ENCODE results near the gene ST7. TPM values are rescaled to one million over a fixed set of nuclear protein-coding genes. Genes with fewer than 3 reads are reported as not detected.

ST7 gene
- total and polyA plus RNA-seq, 2 of the 8 experiments (the other 6 are each of a cell fraction or from before 2014, with no cell fraction given): 16.3 to 18.0 TPM

DNA sequence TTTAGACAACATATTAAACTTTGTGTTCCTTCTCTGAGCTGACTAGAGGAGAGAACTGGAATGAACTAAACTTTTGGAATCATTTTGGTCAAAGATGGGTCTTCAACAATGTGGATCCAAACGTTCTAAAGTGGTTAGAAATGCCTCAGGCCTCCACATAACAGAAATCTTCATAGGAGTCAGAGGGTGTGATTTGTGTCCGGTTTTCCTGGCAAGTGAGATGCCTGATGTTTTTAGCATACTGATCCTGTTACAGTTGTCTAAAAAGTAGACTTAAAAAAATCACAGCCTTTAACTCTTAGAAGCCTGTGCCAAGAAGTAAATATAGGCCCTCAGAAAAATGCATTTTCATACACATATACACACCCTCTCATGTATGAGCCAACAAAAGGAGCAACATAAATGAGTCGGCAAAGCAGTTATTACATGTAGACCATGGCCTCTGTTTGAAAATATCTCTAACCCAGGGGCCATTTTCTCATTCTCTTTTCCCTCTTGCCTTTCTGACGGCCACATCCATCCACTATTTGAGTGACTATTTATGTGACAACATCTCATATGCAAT lies 64.5 kb downstream of the ST7 start:
- H3K18ac ChIP-seq (ENCODE audit: extremely low read depth, low read length): no peak overlapping the region
- H3K4me2 ChIP-seq (ENCODE audit: insufficient read depth in 1 of 2, low read depth in 2 of 2, low read length in 2 of 2): no peak overlapping the region
- POLR2A ChIA-PET (ENCODE audit: partially characterized antibody): no interaction called here
- H3K27me3 ChIP-seq (replicated peaks in 1 of 4; ENCODE audit: control insufficient read depth in 3 of 4, extremely low read depth in 1 of 4, insufficient read depth in 3 of 4, low read length in 3 of 4): no peaks in the 10 kb centered on the region
- H3K9me3 ChIP-seq (ENCODE audit: insufficient read depth in 2 of 2, low read depth in 1 of 2, low read length in 1 of 2): no peaks in the 10 kb centered on the region
- TF ChIP-seq JUND (IDR thresholded peaks at IDR 0.05; ENCODE audit: low read length) (no peak), SIN3A (conservative IDR thresholded peaks at IDR 0.05 in 1 of 2, IDR thresholded peaks at IDR 0.05 in 1 of 2; ENCODE audit: low read depth in 1 of 2, low read length in 2 of 2) (no peak), HDAC2 (IDR thresholded peaks at IDR 0.05; ENCODE audit: borderline replicate concordance in 1 of 2, low read depth in 2 of 2, low read length in 2 of 2) (no peak), HDAC6 (IDR thresholded peaks at IDR 0.05; ENCODE audit: low read depth, low read length) (no peak), YY1 (IDR thresholded peaks at IDR 0.05; ENCODE audit: low read depth, low read length) (no peak), SRF (IDR thresholded peaks at IDR 0.05; ENCODE audit: low read depth, low read length) (no peak)
- TF ChIP-seq, protein P1, sequence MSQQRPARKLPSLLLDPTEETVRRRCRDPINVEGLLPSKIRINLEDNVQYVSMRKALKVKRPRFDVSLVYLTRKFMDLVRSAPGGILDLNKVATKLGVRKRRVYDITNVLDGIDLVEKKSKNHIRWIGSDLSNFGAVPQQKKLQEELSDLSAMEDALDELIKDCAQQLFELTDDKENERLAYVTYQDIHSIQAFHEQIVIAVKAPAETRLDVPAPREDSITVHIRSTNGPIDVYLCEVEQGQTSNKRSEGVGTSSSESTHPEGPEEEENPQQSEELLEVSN (IDR thresholded peaks at IDR 0.05): no peak
- no peak overlapping the region for H3K14ac ChIP-seq (ENCODE audit: insufficient read length)
- 80% methylated on average over 4 of the region's 4 CpGs; no CpG with 5 or more reads in 1 of the 2 experiments for WGBS, 2 experiments (ENCODE audit: extremely low coverage in 1 of 2, insufficient coverage in 1 of 2, insufficient read length in 1 of 2, insufficient replicate concordance in 2 of 2, low coverage in 1 of 2, low lambda C conversion rate in 2 of 2, missing lambda C conversion rate in 1 of 2)
- no peak overlapping the region for H3K23ac ChIP-seq (ENCODE audit: insufficient read length)
- no peak overlapping the region for H3K4me3 ChIP-seq (ENCODE audit: extremely low read depth in 1 of 4, insufficient read depth in 2 of 4, low read depth in 3 of 4, low read length in 4 of 4)
- H2BK15ac ChIP-seq (ENCODE audit: low read length): no peak overlapping the region
- no peak overlapping the region for H4K91ac ChIP-seq (replicated peaks; ENCODE audit: insufficient read length, low read length)
- no peak overlapping the region for H2BK120ac ChIP-seq (replicated peaks; ENCODE audit: low read depth, low read length)
- H4K20me1 ChIP-seq (replicated peaks in 1 of 2; ENCODE audit: control insufficient read depth in 1 of 2, insufficient read depth in 2 of 2, low read length in 2 of 2): no peaks in the 10 kb centered on the region
- H2AFZ ChIP-seq (ENCODE audit: low read length): no peak overlapping the region
- no peak overlapping the region for H4K5ac ChIP-seq (ENCODE audit: insufficient read length, low read depth, low read length)
- no peak overlapping the region for H2AK5ac ChIP-seq (ENCODE audit: low read depth, low read length)
- no peak overlapping the region for H2BK20ac ChIP-seq (ENCODE audit: low read length)
- H2BK5ac ChIP-seq (ENCODE audit: low read depth, low read length): no peak overlapping the region
- no peak overlapping the region for H3K56ac ChIP-seq (replicated peaks; ENCODE audit: insufficient read length, low read depth, low read length)
- no peak for DNase-seq (ENCODE audit: low read depth in 1 of 2, low spot score in 2 of 2)
- no peak overlapping the region for H3K4ac ChIP-seq (replicated peaks; ENCODE audit: insufficient read length, low read depth, low read length)
- no peak overlapping the region for H3K27ac ChIP-seq (ENCODE audit: low read depth, low read length)
- peaks cover 0 to 7% (median 4%) of the 10 kb centered on the region in 4 experiments for H3K4me1 ChIP-seq (replicated peaks in 1 of 4; ENCODE audit: control insufficient read depth in 3 of 4, insufficient read depth in 4 of 4, low read length in 3 of 4)
- no peaks in the 10 kb centered on the region for H3K36me3 ChIP-seq (ENCODE audit: control insufficient read depth in 2 of 4, insufficient read depth in 4 of 4, low read length in 3 of 4)
- H3K79me1 ChIP-seq (ENCODE audit: low read depth, low read length): no peaks in the 10 kb centered on the region
- no peaks in the 10 kb centered on the region for H3K23me2 ChIP-seq (ENCODE audit: low read depth, low read length)
- H3K9ac ChIP-seq (replicated peaks in 1 of 4; ENCODE audit: extremely low read depth in 1 of 4, low read depth in 3 of 4, low read length in 3 of 4): no peak overlapping the region
- H2BK12ac ChIP-seq (ENCODE audit: low read depth, low read length): no peak overlapping the region
- no peak overlapping the region for H4K8ac ChIP-seq (ENCODE audit: extremely low read depth, insufficient read depth, low read length)
- H3K79me2 ChIP-seq (ENCODE audit: control insufficient read depth in 1 of 2, insufficient read depth in 2 of 2, low read length in 2 of 2): peaks cover 0 to 2% of the 10 kb centered on the region in 2 experiments; a peak in 1 of 4 replicates
- FAIRE-seq: no peak
- CTCF ChIA-PET (ENCODE audit: partially characterized antibody): no interaction called here

All from H1 (cell line).